ENCODE results near the gene PAWR.
A peak's percentile ranks its signal among the peaks of the same experiment; 100 is the strongest.
"Not testable (repeated sequence)": the region's sequence is repeated elsewhere in the genome, so short reads cannot be mapped to it uniquely, and the experiment has no call there.

Gene PAWR

GRCh38 chr12:79547044-79547734 is 143.6 kb downstream of the PAWR start:
- Mint-ChIP-seq H3K36me3 (ENCODE audit: low read depth) (peaks cover 13% of the 10 kb centered on the region), H3K9me3 (peaks cover 3% of the 10 kb centered on the region), H3K27ac (peak overlapping the region; percentile 80 to 82 (median 80)), H3K27me3 (ENCODE audit: low read depth) (no peaks in the 10 kb centered on the region), H3K4me3 (no peak overlapping the region), H3K4me1 (peaks cover 6% of the 10 kb centered on the region)
- TF ChIP-seq, protein P1, sequence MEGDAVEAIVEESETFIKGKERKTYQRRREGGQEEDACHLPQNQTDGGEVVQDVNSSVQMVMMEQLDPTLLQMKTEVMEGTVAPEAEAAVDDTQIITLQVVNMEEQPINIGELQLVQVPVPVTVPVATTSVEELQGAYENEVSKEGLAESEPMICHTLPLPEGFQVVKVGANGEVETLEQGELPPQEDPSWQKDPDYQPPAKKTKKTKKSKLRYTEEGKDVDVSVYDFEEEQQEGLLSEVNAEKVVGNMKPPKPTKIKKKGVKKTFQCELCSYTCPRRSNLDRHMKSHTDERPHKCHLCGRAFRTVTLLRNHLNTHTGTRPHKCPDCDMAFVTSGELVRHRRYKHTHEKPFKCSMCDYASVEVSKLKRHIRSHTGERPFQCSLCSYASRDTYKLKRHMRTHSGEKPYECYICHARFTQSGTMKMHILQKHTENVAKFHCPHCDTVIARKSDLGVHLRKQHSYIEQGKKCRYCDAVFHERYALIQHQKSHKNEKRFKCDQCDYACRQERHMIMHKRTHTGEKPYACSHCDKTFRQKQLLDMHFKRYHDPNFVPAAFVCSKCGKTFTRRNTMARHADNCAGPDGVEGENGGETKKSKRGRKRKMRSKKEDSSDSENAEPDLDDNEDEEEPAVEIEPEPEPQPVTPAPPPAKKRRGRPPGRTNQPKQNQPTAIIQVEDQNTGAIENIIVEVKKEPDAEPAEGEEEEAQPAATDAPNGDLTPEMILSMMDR (IDR thresholded peaks at IDR 0.05; ENCODE audit: unreplicated experiment in 3 of 3): no peak

GRCh38 chr12:79546466-79547043 is 144.2 kb downstream of the PAWR start:
- peaks cover 8% of the 10 kb centered on the region for H3K36me3 Mint-ChIP-seq (ENCODE audit: low read depth)
- H3K9me3 Mint-ChIP-seq: peaks cover 3% of the 10 kb centered on the region
- no peaks in the 10 kb centered on the region for H3K27me3 Mint-ChIP-seq (ENCODE audit: low read depth)
- TF ChIP-seq, protein P1 (IDR thresholded peaks at IDR 0.05; ENCODE audit: unreplicated experiment in 3 of 3): no peak
- H3K27ac Mint-ChIP-seq: peak overlapping the region; percentile 80 to 82 (median 80)
- H3K4me3 Mint-ChIP-seq: no peak overlapping the region
- H3K4me1 Mint-ChIP-seq: peaks cover 6% of the 10 kb centered on the region

GRCh38 chr12:79544439-79544838 is 146.3 kb downstream of the PAWR start:
- H3K4me1 Mint-ChIP-seq; H3K27me3 Mint-ChIP-seq (ENCODE audit: low read depth); H3K36me3 Mint-ChIP-seq (ENCODE audit: low read depth); H3K4me3 Mint-ChIP-seq; H3K9me3 Mint-ChIP-seq: not testable (repeated sequence)
- peak overlapping the region in 1 of 3 experiments; percentile 38 for H3K27ac Mint-ChIP-seq

- Mint-ChIP-seq H3K27me3 (ENCODE audit: low read depth) (no peaks in the 10 kb centered on the region), H3K4me3 (no peak overlapping the region), H3K27ac (no peak overlapping the region), H3K9me3 (no peaks in the 10 kb centered on the region), H3K36me3 (ENCODE audit: low read depth) (peaks cover 4% of the 10 kb centered on the region), H3K4me1 (no peaks in the 10 kb centered on the region)
- TF ChIP-seq, protein P1 (IDR thresholded peaks at IDR 0.05; ENCODE audit: unreplicated experiment in 3 of 3): no peak
These were observed 153.1 kb downstream of the PAWR start for GRCh38 chr12:79537675-79538074.

GRCh38 chr12:79535751-79536150 is 155.0 kb downstream of the PAWR start:
- Mint-ChIP-seq H3K4me1 (no peaks in the 10 kb centered on the region), H3K27ac (no peak overlapping the region), H3K36me3 (ENCODE audit: low read depth) (peaks cover 4% of the 10 kb centered on the region), H3K9me3 (no peaks in the 10 kb centered on the region), H3K4me3 (no peak overlapping the region), H3K27me3 (ENCODE audit: low read depth) (no peaks in the 10 kb centered on the region)
- TF ChIP-seq, protein P1 (IDR thresholded peaks at IDR 0.05; ENCODE audit: unreplicated experiment in 3 of 3): no peak

Measured in nephron (organoid).